Thyroid gland (tissue), 4 donors: Measurements from ENCODE around the gene FAM53B.

Experiments used
- CTCF ChIP-seq, 6 experiments: fragments of 200-600 bp in 3 of 6; fragments of 450-650 bp in 3 of 6; sonication (generic) in 3 of 6; IDR thresholded peaks; one replicate each; pipeline ENCODE4 v1.5.1; 2016 to 2019; ENCODE audit warnings: antibody characterized with exemption in 6 of 6, mild to moderate bottlenecking in 2 of 6, inconsistent platforms in 1 of 6, moderate library complexity in 1 of 6
- POLR2A ChIP-seq, 2 donors: fragments of 450-650 bp; IDR thresholded peaks; one replicate each; pipeline ENCODE4 v1.6.1; 2017; ENCODE audit warnings: antibody characterized with exemption in 2 of 2, mild to moderate bottlenecking in 2 of 2, moderate library complexity in 1 of 2

DNA sequence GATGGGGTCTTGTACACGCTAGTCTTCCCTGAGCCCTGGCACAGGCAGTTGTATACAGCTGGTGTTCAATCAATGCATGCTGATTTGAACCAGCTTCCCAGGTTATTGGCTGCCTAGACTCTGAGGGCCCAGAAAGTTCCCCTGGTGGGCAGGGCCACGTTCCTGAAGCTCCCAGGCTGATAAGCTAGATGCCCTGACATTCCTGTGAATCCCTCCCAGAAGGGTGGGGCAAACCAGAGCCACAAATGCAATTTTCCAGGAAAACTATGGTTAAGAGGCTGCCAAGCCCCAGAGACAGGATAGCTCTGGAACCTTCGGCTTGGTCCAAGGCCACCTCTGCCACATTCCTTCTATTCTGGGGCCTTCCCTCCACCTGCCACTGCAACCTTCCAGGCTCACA is 78.2 kb downstream of the FAM53B start:
- TF ChIP-seq CTCF (IDR thresholded peaks at IDR 0.05) = no peak
- no peak for TF ChIP-seq POLR2A (IDR thresholded peaks at IDR 0.05)
